K562 (cell line): ENCODE measurements around the gene ARHGDIA. TPM values are rescaled to one million over a fixed set of nuclear protein-coding genes. Genes with fewer than 3 reads are reported as not detected.
A peak's percentile ranks its signal among the peaks of the same experiment; 100 is the strongest.

Experiments used
- ATAC-seq: fragments of 200-7000 bp; cut with Tn5 transposase; 3 replicates; pipeline ENCODE4 v1.9.1; 2020; ENCODE audit warnings: moderate library complexity
- BruUV-seq: library from RNA; stranded (reverse); fragments of 400-500 nt; replicated peaks from 2 replicates; lab custom pipeline; 2021; lab: Mats Ljungman, UMichigan
- CTCF ChIA-PET: fragments of 300-600 bp; formaldehyde crosslinking; extraction: SDS; loops from one replicate; lab custom pipeline; 2021; ENCODE audit warnings: low intra/inter-chr PET ratio; lab: Yijun Ruan, JAX
- POLR2A ChIA-PET: fragments of 300-600, 350-650 bp; sonication (Branson Sonifier 250); formaldehyde crosslinking; extraction: SDS; loops from one replicate; lab custom pipeline; 2021; ENCODE audit warnings: antibody characterized with exemption, inconsistent platforms; lab: Yijun Ruan, JAX
- DNase-seq, 4 experiments: peaks; one replicate each; pipeline versions ENCODE4 v3.0.0 to v3.0.0-alpha.2; 2011 to 2018; ENCODE audit warnings: low spot score in 3 of 4, mixed read lengths in 3 of 4; ENCODE audit errors: extremely low read depth in 1 of 4
- FAIRE-seq: peaks from 2 replicates; lab custom pipeline; 2011; peaks lifted over from hg19 to GRCh38; lab: Jason Lieb, UNC
- H2AFZ ChIP-seq: 2 replicates; pipeline ENCODE4 v1.6.0; 2011; ENCODE audit warnings: low read depth, low read length, control low read depth, inconsistent platforms
- H3K27ac ChIP-seq: fragments of 200-600 bp; 3 replicates; pipeline ENCODE4 v1.8.0; 2011; ENCODE audit warnings: low read depth, mild to moderate bottlenecking, control low read depth, inconsistent platforms, low read length, moderate library complexity, mixed read lengths; ENCODE audit errors: extremely low read depth
- H3K27me3 ChIP-seq, 2 experiments: fragments of 300-600 bp in 1 of 2; 2 replicates in 1 of 2; 3 replicates in 1 of 2; pipeline versions ENCODE4 v1.6.0 to v1.8.0; 2011; ENCODE audit warnings: inconsistent platforms in 2 of 2, low read length in 2 of 2, mild to moderate bottlenecking in 1 of 2, mixed read lengths in 1 of 2, moderate library complexity in 1 of 2; ENCODE audit not compliant: control insufficient read depth in 2 of 2, insufficient read depth in 2 of 2
- H3K36me3 ChIP-seq: fragments of 300-600 bp; 3 replicates; pipeline ENCODE4 v1.8.0; 2011; ENCODE audit warnings: mild to moderate bottlenecking, low read length, inconsistent platforms; ENCODE audit not compliant: control insufficient read depth, insufficient read depth
- H3K4me1 ChIP-seq, 2 experiments: fragments of 200-600 bp in 1 of 2; replicated peaks in 1 of 2; 2 replicates in 1 of 2; 3 replicates in 1 of 2; pipeline versions ENCODE4 v1.5.1 to v1.8.0; 2011; ENCODE audit warnings: inconsistent platforms in 2 of 2, low read length in 2 of 2, mild to moderate bottlenecking in 1 of 2, mixed read lengths in 1 of 2, moderate library complexity in 1 of 2; ENCODE audit not compliant: control insufficient read depth in 2 of 2, insufficient read depth in 2 of 2
- H3K4me2 ChIP-seq: 2 replicates; pipeline ENCODE4 v1.6.1; 2011; ENCODE audit warnings: low read length, control low read depth, inconsistent platforms, mixed read lengths; ENCODE audit not compliant: insufficient read depth
- H3K4me3 ChIP-seq: fragments of 200-600 bp; sonication (generic), shearing (Covaris generic); 2 replicates; pipeline ENCODE4 v1.5.1; 2016; ENCODE audit warnings: control low read depth, inconsistent platforms
- H3K79me2 ChIP-seq: fragments of 200-600 bp; 3 replicates; pipeline ENCODE4 v1.8.0; 2011; ENCODE audit warnings: low read length, inconsistent platforms; ENCODE audit not compliant: control insufficient read depth, insufficient read depth
- H3K9ac ChIP-seq, 2 experiments: 2 replicates each; pipeline versions ENCODE4 v1.6.0 to v1.6.1; 2011; ENCODE audit warnings: low read depth in 2 of 2, low read length in 2 of 2, control low read depth in 1 of 2, inconsistent platforms in 1 of 2, mild to moderate bottlenecking in 1 of 2, mixed read lengths in 1 of 2; ENCODE audit not compliant: insufficient read depth in 1 of 2
- H3K9me1 ChIP-seq: one replicate; pipeline ENCODE4 v1.6.0; 2011; ENCODE audit warnings: inconsistent platforms, mild to moderate bottlenecking, low read length, moderate library complexity; ENCODE audit not compliant: control insufficient read depth, insufficient read depth
- H3K9me3 ChIP-seq: replicated peaks from 2 replicates; pipeline ENCODE4 v1.5.1; 2011; ENCODE audit warnings: low read depth, low read length, inconsistent platforms; ENCODE audit not compliant: control insufficient read depth, insufficient read depth
- H4K20me1 ChIP-seq: replicated peaks from 2 replicates; pipeline ENCODE4 v1.6.1; 2011; ENCODE audit warnings: low read length, inconsistent platforms, mixed read lengths; ENCODE audit not compliant: control insufficient read depth, insufficient read depth
- ARID2 ChIP-seq: fragments of 450-650 bp; IDR thresholded peaks from 2 replicates; pipeline ENCODE4 v1.6.1; 2017; ENCODE audit warnings: antibody characterized with exemption, mild to moderate bottlenecking
- DMBX1 ChIP-seq: fragments of 250-450 bp; sonication (Bioruptor Pico); IDR thresholded peaks from 2 replicates; pipeline ENCODE4 v1.8.0; 2022; ENCODE audit warnings: inconsistent platforms, mild to moderate bottlenecking, moderate library complexity, borderline replicate concordance
- E2F4 ChIP-seq: sonication (generic); formaldehyde crosslinking; IDR thresholded peaks from 2 replicates; pipeline ENCODE4 v1.8.0; 2022; ENCODE audit warnings: mild to moderate bottlenecking, low read depth, missing genetic modification reagents
- ELF2 ChIP-seq: fragments of 250-450 bp; sonication (Bioruptor Pico); IDR thresholded peaks from 2 replicates; pipeline ENCODE4 v1.5.0; 2021; ENCODE audit warnings: mild to moderate bottlenecking
- FUS ChIP-seq: fragments of 200-400 bp; formaldehyde crosslinking; optimal IDR thresholded peaks from 2 replicates; pipeline ENCODE3; 2017; ENCODE audit warnings: low read depth, low read length
- HNRNPH1 ChIP-seq: fragments of 200-400 bp; formaldehyde crosslinking; optimal IDR thresholded peaks from 2 replicates; pipeline ENCODE3; 2017; ENCODE audit warnings: low read depth, mild to moderate bottlenecking, low read length, moderate library complexity
- IRF1 ChIP-seq: sonication (generic); formaldehyde crosslinking; IDR thresholded peaks from 2 replicates; pipeline ENCODE4 v1.8.0; 2022; ENCODE audit warnings: missing genetic modification reagents, mild to moderate bottlenecking, borderline replicate concordance
- KAT7 ChIP-seq: sonication (generic); formaldehyde crosslinking; IDR thresholded peaks from 2 replicates; pipeline ENCODE4 v1.8.0; 2022; ENCODE audit warnings: missing genetic modification reagents, mild to moderate bottlenecking, borderline replicate concordance
- NFATC3 ChIP-seq: fragments of 450-650 bp; IDR thresholded peaks from 2 replicates; pipeline ENCODE4 v1.6.1; 2017; ENCODE audit warnings: mild to moderate bottlenecking
- PCBP1 ChIP-seq: fragments of 200-400 bp; formaldehyde crosslinking; IDR thresholded peaks from 2 replicates; pipeline ENCODE4 v1.6.1; 2018; ENCODE audit warnings: mild to moderate bottlenecking, low read depth, low read length; ENCODE audit not compliant: poor library complexity, severe bottlenecking
- POLR2H ChIP-seq: IDR thresholded peaks from 2 replicates; pipeline ENCODE4 v1.6.1; 2016; ENCODE audit warnings: missing genetic modification characterization, low read depth, mild to moderate bottlenecking, control low read depth, missing compliant biosample characterization, moderate library complexity
- PPARD ChIP-seq: fragments of 250-450 bp; sonication (Bioruptor Pico); IDR thresholded peaks from 2 replicates; pipeline ENCODE4 v1.8.0; 2022; ENCODE audit warnings: inconsistent platforms, mild to moderate bottlenecking, moderate library complexity
- SMAD1 ChIP-seq: fragments of 150-350 bp; IDR thresholded peaks from 2 replicates; pipeline ENCODE4 v1.6.1; 2014; ENCODE audit warnings: low read length, low read depth; ENCODE audit not compliant: partially characterized antibody
- TAF1 ChIP-seq: IDR thresholded peaks from 2 replicates; pipeline ENCODE4 v1.6.1; 2011; ENCODE audit warnings: mild to moderate bottlenecking, low read length, moderate library complexity; ENCODE audit not compliant: insufficient read depth, control insufficient read depth, severe bottlenecking; ENCODE audit errors: extremely low read depth
- ZNF121 ChIP-seq: sonication (generic); formaldehyde crosslinking; conservative IDR thresholded peaks from 2 replicates; pipeline ENCODE4 v1.8.0; 2022; ENCODE audit warnings: missing genetic modification reagents
- ZNF76 ChIP-seq: fragments of 250-450 bp; sonication (Bioruptor Pico); IDR thresholded peaks from 2 replicates; pipeline ENCODE4 v1.4.0; 2020; ENCODE audit warnings: mild to moderate bottlenecking, moderate library complexity, borderline replicate concordance
- WGBS: fragments of 100-300 bp; shearing (Covaris generic); methylation state at CpG from one replicate; pipeline ENCODE4 v1.1.6; 2016; ENCODE audit warnings: low coverage, mixed read lengths; ENCODE audit not compliant: insufficient coverage; ENCODE audit errors: missing lambda C conversion rate; 5-methylcytosine and 5-hydroxymethylcytosine counted together
- in situ Hi-C: fragments of 300-500 bp; cut with MboI; formaldehyde crosslinking; loops from 4 replicates; pipeline ENCODE4 v1.15.0; 2018; ENCODE audit warnings: inconsistent platforms, mixed read lengths
- intact Hi-C: fragments of 100-400 bp; cut with micrococcal nuclease; formaldehyde crosslinking; loops from 2 replicates; pipeline ENCODE4 v1.14.2; 2022
- polyA plus RNA-seq, 8 experiments: library from polyadenylated mRNA; depleted of rRNA in 4 of 8; stranded (reverse) in 5 of 8; unstranded in 3 of 8; fragments of >200 nt; fragmentation: Nextera tagmentation in 2 of 8; fragmentation: Illumina TruSeq in 1 of 8; extraction: Ambion mirVana in 2 of 8; extraction: Trizol in 1 of 8; gene quantifications; 2 replicates each; pipeline versions ENCODE4 v1.2.1 to v1.2.3, GENCODE V29; 2011 to 2014; ENCODE audit warnings: inconsistent platforms in 1 of 8, missing spikeins in 1 of 8
- total RNA-seq, 7 experiments: library from RNA; depleted of rRNA in 6 of 7; stranded (reverse); fragments of >200 nt in 6 of 7; fragmentation: Illumina TruSeq in 2 of 7; extraction: Trizol in 2 of 7; gene quantifications; 2 replicates each; pipeline versions ENCODE4 v1.2.1 to v1.2.3, GENCODE V29; 2011 to 2021; ENCODE audit warnings: low replicate concordance in 1 of 7
- TF ChIP-seq, protein P1 (sequence below): fragments of 450-650 bp; formaldehyde crosslinking; conservative IDR thresholded peaks from 2 replicates; pipeline ENCODE4 v1.4.0; 2022; ENCODE audit warnings: mild to moderate bottlenecking, missing genetic modification characterization

The ARHGDIA gene
- total and polyA plus RNA-seq, 9 of the 15 experiments (the other 6 are each of a cell fraction or from before 2014, with no cell fraction given): 9.6 to 340 (median 97.6) TPM

- peaks cover 69% of the 10 kb centered on the region for H3K79me2 ChIP-seq
- intact Hi-C loops: no loop called here
- peak within 1 kb of the TSS; percentile 69 for H3K27ac ChIP-seq
- under 1% methylated on average over 34 of the region's 94 CpGs for WGBS
- peak; percentile 70 for ATAC-seq
- H3K9me1 ChIP-seq: peaks cover 8% of the 10 kb centered on the region
- H3K4me3 ChIP-seq: peak within 1 kb of the TSS; percentile 91
- no peak within 1 kb of the TSS; the same call in 1 of the 2 replicates for H2AFZ ChIP-seq
- H4K20me1 ChIP-seq: peaks cover 23% of the 10 kb centered on the region
- H3K27me3 ChIP-seq: no peaks in the 10 kb centered on the region
- peak; percentile 88 to 96 (median 90) for DNase-seq
- in situ Hi-C loops: no loop called here
- no TSS peak for BruUV-seq
- H3K36me3 ChIP-seq: peaks cover 79% of the 10 kb centered on the region
- ChIA-PET POLR2A (interaction anchor here (0.6 to 3.4 kb wide), 11 partner anchors 7 to 407 kb away, joined by 3 to 32 read pairs (median 5); partner anchors contain the start of genes MAFG and SLC25A10), CTCF (no interaction called here)
- no peak for FAIRE-seq
- H3K9me3 ChIP-seq: no peaks in the 10 kb centered on the region
- peak within 1 kb of the TSS; percentile 71 to 93 for H3K9ac ChIP-seq
- peaks cover 43 to 91% of the 10 kb centered on the region in 2 experiments for H3K4me1 ChIP-seq
- H3K4me2 ChIP-seq: peak within 1 kb of the TSS; percentile 96
- TF ChIP-seq, protein P1, sequence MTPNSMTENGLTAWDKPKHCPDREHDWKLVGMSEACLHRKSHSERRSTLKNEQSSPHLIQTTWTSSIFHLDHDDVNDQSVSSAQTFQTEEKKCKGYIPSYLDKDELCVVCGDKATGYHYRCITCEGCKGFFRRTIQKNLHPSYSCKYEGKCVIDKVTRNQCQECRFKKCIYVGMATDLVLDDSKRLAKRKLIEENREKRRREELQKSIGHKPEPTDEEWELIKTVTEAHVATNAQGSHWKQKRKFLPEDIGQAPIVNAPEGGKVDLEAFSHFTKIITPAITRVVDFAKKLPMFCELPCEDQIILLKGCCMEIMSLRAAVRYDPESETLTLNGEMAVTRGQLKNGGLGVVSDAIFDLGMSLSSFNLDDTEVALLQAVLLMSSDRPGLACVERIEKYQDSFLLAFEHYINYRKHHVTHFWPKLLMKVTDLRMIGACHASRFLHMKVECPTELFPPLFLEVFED (CRISPR knock-in tag): no peak
- TF ChIP-seq ARID2 (no peak), FUS (peak; percentile 96), DMBX1 (CRISPR knock-in tag) (no peak), POLR2H (tag) (no peak), ELF2 (CRISPR knock-in tag) (peak; percentile 85; the same call in 1 of the 2 replicates), PPARD (CRISPR knock-in tag) (no peak), KAT7 (CRISPR knock-in tag) (peak; percentile 30; the same call in 1 of the 2 replicates), HNRNPH1 (no peak), ZNF121 (CRISPR knock-in tag) (no peak), PCBP1 (peak; percentile 31), E2F4 (CRISPR knock-in tag) (no peak), NFATC3 (no peak), SMAD1 (peak; percentile 44), IRF1 (CRISPR knock-in tag) (no peak), ZNF76 (CRISPR knock-in tag) (0 out of 2 replicates have a peak, but pooled peaks have one; percentile 24), TAF1 (peak; percentile 69)
Measured at GRCh38 chr17:81917565-81918332, 46.6 kb upstream of the ARHGDIA start, which contains the start of gene SIRT7. Gene SIRT7 (minus strand): TSS chr17:81918176. CDS start chr17:81918131, 45 bp downstream.
